Ovary (tissue), 3 donors: ENCODE measurements around the gene MPP2.

Source experiments
- POLR2A ChIP-seq: fragments of 450-650 bp; IDR thresholded peaks from one replicate; pipeline ENCODE4 v1.6.1; 2017; ENCODE audit warnings: antibody characterized with exemption, mild to moderate bottlenecking, moderate library complexity
- TF ChIP-seq, protein P1 (sequence below), 3 donors: fragments of 450-650 bp in 2 of 3; fragments of 200-600 bp in 1 of 3; IDR thresholded peaks; one replicate each; pipeline versions ENCODE4 v1.5.1 to v1.8.0; 2016 to 2022; ENCODE audit warnings: antibody characterized with exemption in 3 of 3, mild to moderate bottlenecking in 1 of 3
- donor health status: DM: no; HTN: no; CAD: no.

DNA sequence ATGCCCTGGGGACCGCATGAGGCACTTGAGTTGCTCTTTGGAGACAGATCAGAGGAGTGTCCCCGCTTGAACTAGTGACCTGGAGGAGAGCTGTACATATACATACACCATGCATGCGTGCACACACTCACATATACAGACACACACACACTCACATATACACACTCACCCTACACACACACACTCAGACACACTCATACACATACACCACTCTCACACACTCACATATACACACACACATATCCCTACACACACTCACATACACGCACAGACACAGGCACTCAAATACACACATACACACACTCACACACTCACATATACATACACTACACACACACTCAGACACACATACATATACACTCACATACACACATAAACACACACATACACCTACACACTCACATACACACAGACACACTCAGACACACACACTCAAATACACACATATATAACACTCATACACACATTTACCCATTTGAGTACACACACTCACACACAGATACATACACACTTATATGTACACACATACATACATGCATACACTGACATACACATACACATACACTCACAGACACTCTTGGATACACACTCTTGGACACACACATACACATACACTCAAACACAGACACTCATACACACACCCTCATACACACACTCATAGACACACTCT lies 5.4 kb upstream of the MPP2 start:
- TF ChIP-seq, protein P1, sequence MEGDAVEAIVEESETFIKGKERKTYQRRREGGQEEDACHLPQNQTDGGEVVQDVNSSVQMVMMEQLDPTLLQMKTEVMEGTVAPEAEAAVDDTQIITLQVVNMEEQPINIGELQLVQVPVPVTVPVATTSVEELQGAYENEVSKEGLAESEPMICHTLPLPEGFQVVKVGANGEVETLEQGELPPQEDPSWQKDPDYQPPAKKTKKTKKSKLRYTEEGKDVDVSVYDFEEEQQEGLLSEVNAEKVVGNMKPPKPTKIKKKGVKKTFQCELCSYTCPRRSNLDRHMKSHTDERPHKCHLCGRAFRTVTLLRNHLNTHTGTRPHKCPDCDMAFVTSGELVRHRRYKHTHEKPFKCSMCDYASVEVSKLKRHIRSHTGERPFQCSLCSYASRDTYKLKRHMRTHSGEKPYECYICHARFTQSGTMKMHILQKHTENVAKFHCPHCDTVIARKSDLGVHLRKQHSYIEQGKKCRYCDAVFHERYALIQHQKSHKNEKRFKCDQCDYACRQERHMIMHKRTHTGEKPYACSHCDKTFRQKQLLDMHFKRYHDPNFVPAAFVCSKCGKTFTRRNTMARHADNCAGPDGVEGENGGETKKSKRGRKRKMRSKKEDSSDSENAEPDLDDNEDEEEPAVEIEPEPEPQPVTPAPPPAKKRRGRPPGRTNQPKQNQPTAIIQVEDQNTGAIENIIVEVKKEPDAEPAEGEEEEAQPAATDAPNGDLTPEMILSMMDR (IDR thresholded peaks at IDR 0.05) = no peak
- no peak for TF ChIP-seq POLR2A
